Smooth muscle cell (in vitro differentiated cells): Measurements from ENCODE around the gene RBMS3. TPM values are rescaled to one million over a fixed set of nuclear protein-coding genes. Genes with fewer than 3 reads are reported as not detected.

ENCODE experiments used
- DNase-seq: peaks from one replicate; lab custom pipeline; 2025; ENCODE audit not compliant: unreplicated experiment; lab: John Stamatoyannopoulos, UW
- H2AFZ ChIP-seq: fragments of 200-600 bp; sonication (generic); 2 replicates; pipeline ENCODE4 v1.6.0; 2016; ENCODE audit warnings: antibody characterized with exemption, low read depth, mild to moderate bottlenecking
- H3F3A ChIP-seq: fragments of 200-600 bp; sonication (generic); 2 replicates; pipeline ENCODE4 v1.6.0; 2017; ENCODE audit warnings: antibody characterized with exemption, low read depth
- H3K27ac ChIP-seq: fragments of 200-600 bp; sonication (generic); 2 replicates; pipeline ENCODE4 v1.5.1; 2016; ENCODE audit warnings: low read depth, mild to moderate bottlenecking
- H3K27me3 ChIP-seq: fragments of 200-600 bp; sonication (generic); 2 replicates; pipeline ENCODE4 v1.6.1; 2016; ENCODE audit warnings: low read depth, mild to moderate bottlenecking
- H3K36me3 ChIP-seq: fragments of 200-600 bp; sonication (generic); 2 replicates; pipeline ENCODE4 v1.5.1; 2016; ENCODE audit warnings: low read depth
- H3K4me1 ChIP-seq: fragments of 200-600 bp; sonication (generic); 2 replicates; pipeline ENCODE4 v1.5.1; 2016; ENCODE audit warnings: low read depth
- H3K4me2 ChIP-seq: fragments of 200-600 bp; sonication (generic); 2 replicates; pipeline ENCODE4 v1.6.0; 2016; ENCODE audit warnings: mild to moderate bottlenecking
- H3K4me3 ChIP-seq: fragments of 200-600 bp; sonication (generic); 2 replicates; pipeline ENCODE4 v1.5.1; 2016; ENCODE audit warnings: mild to moderate bottlenecking
- H3K79me2 ChIP-seq: fragments of 200-600 bp; sonication (generic); 2 replicates; pipeline ENCODE4 v1.6.0; 2016; ENCODE audit warnings: low read depth, mild to moderate bottlenecking
- H3K9ac ChIP-seq: fragments of 200-600 bp; sonication (generic); 2 replicates; pipeline ENCODE4 v1.6.0; 2016; ENCODE audit warnings: low read depth
- H3K9me3 ChIP-seq: fragments of 200-600 bp; sonication (generic); replicated peaks from 2 replicates; pipeline ENCODE4 v1.5.1; 2016; ENCODE audit warnings: low read depth
- H4K20me1 ChIP-seq: fragments of 200-600 bp; sonication (generic); 2 replicates; pipeline ENCODE4 v1.6.0; 2016; ENCODE audit warnings: low read depth
- CTCF ChIP-seq: fragments of 200-600 bp; sonication (generic); IDR thresholded peaks from 2 replicates; pipeline ENCODE4 v1.5.1; 2017; ENCODE audit warnings: borderline replicate concordance, mild to moderate bottlenecking, antibody characterized with exemption; ENCODE audit not compliant: insufficient read depth, poor library complexity, severe bottlenecking
- WGBS: methylation state at CpG from one replicate; pipeline ENCODE4 v1.1.7; 2016; ENCODE audit warnings: low lambda C conversion rate; 5-methylcytosine and 5-hydroxymethylcytosine counted together
- polyA plus RNA-seq: library from polyadenylated mRNA; unstranded; fragments of >200 nt; fragmentation: Nextera tagmentation; extraction: Ambion mirVana; gene quantifications from 2 replicates; pipeline ENCODE4 v1.2.1, GENCODE V29; 2016
- total RNA-seq: library from RNA; depleted of rRNA; stranded (reverse); fragments of >200 nt; gene quantifications from 2 replicates; pipeline ENCODE4 v1.2.3, GENCODE V29; 2014

The RBMS3 gene
- total and polyA plus RNA-seq, 2 experiments from 2014 or later = 42.9 to 50.6 TPM

DNA sequence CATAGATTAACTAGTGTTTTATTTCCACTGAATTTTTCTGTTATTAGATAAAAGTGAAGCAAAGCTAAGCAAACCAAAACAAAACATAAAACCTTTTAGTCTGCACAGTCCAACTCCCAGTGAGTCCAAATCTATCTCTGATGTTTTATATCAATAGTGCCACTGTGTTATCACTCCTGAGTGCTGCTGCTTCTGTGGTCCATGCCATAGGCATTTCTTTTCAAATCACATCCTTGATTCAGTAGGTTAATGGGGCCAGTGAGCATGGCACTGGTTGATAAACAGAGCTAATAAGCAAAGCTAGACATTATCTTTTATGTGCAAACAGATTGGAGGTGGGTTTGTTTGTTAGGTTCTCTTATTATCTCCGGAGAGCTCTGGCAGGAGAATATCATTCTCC lies 30.0 kb downstream of the RBMS3 start:
- 100% methylated on average over 1 of the region's 1 CpG for WGBS
- Histone ChIP-seq H3K9me3 (no peaks in the 10 kb centered on the region), H3K27me3 (no peaks in the 10 kb centered on the region), H3F3A (no peaks in the 10 kb centered on the region), H3K9ac (no peak overlapping the region), H3K4me1 (no peaks in the 10 kb centered on the region), H3K4me3 (no peak overlapping the region), H2AFZ (no peak overlapping the region), H4K20me1 (peaks cover 59% of the 10 kb centered on the region), H3K27ac (no peak overlapping the region), H3K36me3 (no peaks in the 10 kb centered on the region), H3K4me2 (no peak overlapping the region), H3K79me2 (peaks cover 100% of the 10 kb centered on the region)
- no peak for DNase-seq
- no peak for TF ChIP-seq CTCF

DNA sequence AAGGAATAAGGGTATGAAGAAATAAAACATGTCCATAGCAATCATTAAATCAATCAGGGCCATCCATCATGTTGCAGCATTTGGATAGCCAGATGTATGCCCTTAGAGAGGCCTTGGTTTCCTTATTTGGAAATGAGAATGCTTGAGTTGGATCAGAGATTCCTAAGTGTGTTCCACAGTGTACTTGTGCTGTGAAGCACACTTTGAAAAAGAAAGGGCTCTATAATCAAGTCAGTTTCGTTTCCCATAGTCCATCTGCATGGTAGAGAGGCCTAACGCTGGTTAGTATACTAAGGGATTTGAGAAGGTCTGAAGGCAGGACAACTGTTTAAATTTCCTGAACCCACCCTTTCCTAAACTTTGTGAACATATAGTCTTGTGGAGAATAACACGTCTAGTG lies 30.9 kb downstream of the RBMS3 start:
- Histone ChIP-seq H3K9me3 (no peaks in the 10 kb centered on the region), H3K4me1 (no peaks in the 10 kb centered on the region), H2AFZ (no peak overlapping the region), H4K20me1 (peaks cover 59% of the 10 kb centered on the region), H3K4me3 (no peak overlapping the region), H3K36me3 (no peaks in the 10 kb centered on the region), H3K79me2 (peaks cover 100% of the 10 kb centered on the region), H3K27me3 (no peaks in the 10 kb centered on the region), H3K27ac (peak overlapping the region; percentile 19), H3K9ac (no peak overlapping the region), H3F3A (no peaks in the 10 kb centered on the region), H3K4me2 (peak overlapping the region; percentile 24)
- 72% methylated on average over 3 of the region's 3 CpGs for WGBS
- TF ChIP-seq CTCF = no peak
- DNase-seq = no peak

- H3K27me3 ChIP-seq = no peaks in the 10 kb centered on the region
- H3K4me1 ChIP-seq = peaks cover 4% of the 10 kb centered on the region
- no peak overlapping the region for H3K9ac ChIP-seq
- 89% methylated on average over 2 of the region's 2 CpGs for WGBS
- H3K4me3 ChIP-seq = no peak overlapping the region
- no peak overlapping the region for H3K27ac ChIP-seq
- no peak for DNase-seq
- no peak for TF ChIP-seq CTCF
- peaks cover 100% of the 10 kb centered on the region for H3K79me2 ChIP-seq
- H3K36me3 ChIP-seq = no peaks in the 10 kb centered on the region
- H3K9me3 ChIP-seq = no peaks in the 10 kb centered on the region
- H3K4me2 ChIP-seq = peak overlapping the region; percentile 24
- no peaks in the 10 kb centered on the region for H3F3A ChIP-seq
- peaks cover 58% of the 10 kb centered on the region for H4K20me1 ChIP-seq
- H2AFZ ChIP-seq = no peak overlapping the region
These were observed 31.5 kb downstream of the RBMS3 start for GRCh38 chr3:29312395-29312794.

DNA sequence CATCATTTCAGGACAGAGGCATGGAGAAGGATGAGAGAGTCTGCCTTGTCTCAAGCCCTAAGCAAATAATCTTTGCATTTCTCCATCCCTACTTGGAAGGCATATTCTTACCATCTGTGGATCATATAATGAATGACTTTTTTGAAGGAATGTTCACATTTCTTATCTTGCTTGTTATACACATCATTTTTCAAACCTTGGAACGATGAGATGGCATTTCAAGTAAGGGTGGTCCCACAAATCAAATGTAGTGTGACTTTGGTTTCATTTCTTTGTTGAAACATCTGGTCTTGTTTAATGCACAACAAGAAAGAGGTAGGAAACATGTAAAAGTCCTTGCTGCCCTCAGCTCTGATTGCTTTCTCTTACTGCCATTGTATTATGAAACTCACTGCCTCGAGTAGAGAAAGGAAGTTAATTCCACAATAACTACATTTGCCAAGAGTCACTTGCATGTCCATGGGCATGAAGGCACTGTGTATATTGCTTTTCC lies 32.1 kb downstream of the RBMS3 start:
- DNase-seq = no peak
- no peak overlapping the region for H3K4me2 ChIP-seq
- H3K9ac ChIP-seq = no peak overlapping the region
- H3K4me1 ChIP-seq = peaks cover 10% of the 10 kb centered on the region
- H2AFZ ChIP-seq = no peak overlapping the region
- TF ChIP-seq CTCF = no peak
- H3K79me2 ChIP-seq = peaks cover 100% of the 10 kb centered on the region
- H3F3A ChIP-seq = no peaks in the 10 kb centered on the region
- H3K36me3 ChIP-seq = no peaks in the 10 kb centered on the region
- H4K20me1 ChIP-seq = peaks cover 58% of the 10 kb centered on the region
- 75% methylated on average over 2 of the region's 2 CpGs for WGBS
- no peaks in the 10 kb centered on the region for H3K27me3 ChIP-seq
- no peaks in the 10 kb centered on the region for H3K9me3 ChIP-seq
- H3K27ac ChIP-seq = no peak overlapping the region
- no peak overlapping the region for H3K4me3 ChIP-seq
